ENCODE data around the gene SLITRK3.

The SLITRK3 gene

GRCh38 chr3:165195640-165196576 is at the start of gene SLITRK3:
SLITRK3 (minus strand) TSS chr3:165196384; CDS start chr3:165190830, 5,554 bp downstream.
- in situ Hi-C loops (cut with HindIII; ENCODE audit: low sequenced_read_pairs), result no loop called here

- in situ Hi-C loops (cut with HindIII; ENCODE audit: low sequenced_read_pairs), result no loop called here
Observed at GRCh38 chr3:165243597-165243996, 47.4 kb upstream of the SLITRK3 start.

DNA sequence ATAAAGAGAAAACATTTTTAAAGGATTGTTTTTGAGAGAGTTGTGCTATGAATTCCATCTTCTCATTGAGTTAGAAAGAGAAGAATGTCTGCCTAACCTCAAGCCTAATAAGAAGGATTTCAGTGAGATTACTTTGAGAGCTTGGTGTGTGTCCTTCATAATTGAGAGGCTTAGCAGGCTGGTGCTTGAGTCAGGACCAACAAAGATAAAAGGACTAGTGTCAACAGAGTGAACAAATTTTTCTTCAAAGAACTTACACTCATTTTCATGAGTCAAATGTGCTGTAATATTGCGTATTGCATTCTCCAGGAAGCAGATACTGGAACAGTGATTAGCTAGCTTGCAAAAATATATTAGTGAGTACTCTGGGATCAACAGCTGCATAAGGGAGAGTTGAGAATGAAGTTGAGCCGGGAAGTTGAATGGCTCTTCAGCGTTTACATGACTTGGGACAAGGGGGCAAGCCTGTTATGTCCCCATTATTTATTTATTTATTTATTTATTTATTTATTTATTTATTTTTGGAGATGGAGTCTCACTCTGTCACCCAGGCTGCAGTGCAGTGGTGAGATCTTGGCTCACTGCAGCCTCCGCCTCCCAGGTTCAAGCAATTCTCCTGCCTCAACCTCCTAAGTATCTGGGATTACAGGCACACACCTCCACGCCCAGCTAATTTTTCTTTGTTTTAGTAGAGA is 37.5 kb upstream of the SLITRK3 start:
- in situ Hi-C loops (cut with HindIII; ENCODE audit: low sequenced_read_pairs), result no loop called here

DNA sequence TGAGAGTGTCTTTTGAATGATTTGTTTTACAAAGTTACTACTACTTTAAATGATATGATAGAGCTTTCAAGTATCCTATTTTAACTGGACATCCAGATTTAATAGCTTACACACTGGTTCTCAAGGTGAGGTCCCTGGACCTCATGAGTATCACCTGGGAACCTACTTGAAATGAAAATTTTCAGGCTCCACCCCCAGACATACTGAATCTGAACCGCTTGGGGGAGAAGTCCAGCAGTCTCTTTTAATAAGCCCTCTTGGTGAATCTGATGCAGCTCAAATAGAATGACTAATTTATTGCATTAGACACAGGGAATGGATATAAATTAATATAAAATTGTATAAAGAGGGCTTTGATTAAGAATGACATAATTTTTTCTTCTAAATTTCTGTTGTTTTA is 29.4 kb upstream of the SLITRK3 start:
- in situ Hi-C loops (cut with HindIII; ENCODE audit: low sequenced_read_pairs), result no loop called here

GRCh38 chr3:165217739-165218138 is 21.6 kb upstream of the SLITRK3 start:
- in situ Hi-C loops (cut with HindIII; ENCODE audit: low sequenced_read_pairs), result no loop called here

- in situ Hi-C loops (cut with HindIII; ENCODE audit: low sequenced_read_pairs), result no loop called here
Observed at GRCh38 chr3:165212580-165212979, 16.4 kb upstream of the SLITRK3 start.

GRCh38 chr3:165211721-165212120 is 15.5 kb upstream of the SLITRK3 start:
- in situ Hi-C loops (cut with HindIII; ENCODE audit: low sequenced_read_pairs), result no loop called here

DNA sequence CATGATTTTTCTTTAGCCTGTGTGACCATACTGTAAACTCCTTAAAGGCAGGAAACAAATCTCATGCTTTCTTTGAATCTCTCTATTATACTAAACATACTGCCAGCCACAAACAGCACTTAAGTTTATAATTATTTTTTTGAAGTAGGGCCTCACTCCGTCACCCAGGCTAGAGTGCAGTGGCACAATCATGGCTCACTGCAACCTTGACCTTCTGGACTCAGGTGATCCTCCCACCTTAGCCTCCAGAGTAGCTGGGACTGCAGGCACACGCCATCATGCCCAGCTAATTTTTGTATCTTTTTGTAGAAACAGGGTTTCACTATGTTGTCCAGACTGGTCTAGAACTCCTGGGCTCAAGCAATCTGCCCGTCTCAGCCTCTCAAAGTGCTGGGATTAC is 14.5 kb upstream of the SLITRK3 start:
- in situ Hi-C loops (cut with HindIII; ENCODE audit: low sequenced_read_pairs), result no loop called here

- in situ Hi-C loops (cut with HindIII; ENCODE audit: low sequenced_read_pairs), result no loop called here
Observed at GRCh38 chr3:165210132-165210531, 13.9 kb upstream of the SLITRK3 start.

DNA sequence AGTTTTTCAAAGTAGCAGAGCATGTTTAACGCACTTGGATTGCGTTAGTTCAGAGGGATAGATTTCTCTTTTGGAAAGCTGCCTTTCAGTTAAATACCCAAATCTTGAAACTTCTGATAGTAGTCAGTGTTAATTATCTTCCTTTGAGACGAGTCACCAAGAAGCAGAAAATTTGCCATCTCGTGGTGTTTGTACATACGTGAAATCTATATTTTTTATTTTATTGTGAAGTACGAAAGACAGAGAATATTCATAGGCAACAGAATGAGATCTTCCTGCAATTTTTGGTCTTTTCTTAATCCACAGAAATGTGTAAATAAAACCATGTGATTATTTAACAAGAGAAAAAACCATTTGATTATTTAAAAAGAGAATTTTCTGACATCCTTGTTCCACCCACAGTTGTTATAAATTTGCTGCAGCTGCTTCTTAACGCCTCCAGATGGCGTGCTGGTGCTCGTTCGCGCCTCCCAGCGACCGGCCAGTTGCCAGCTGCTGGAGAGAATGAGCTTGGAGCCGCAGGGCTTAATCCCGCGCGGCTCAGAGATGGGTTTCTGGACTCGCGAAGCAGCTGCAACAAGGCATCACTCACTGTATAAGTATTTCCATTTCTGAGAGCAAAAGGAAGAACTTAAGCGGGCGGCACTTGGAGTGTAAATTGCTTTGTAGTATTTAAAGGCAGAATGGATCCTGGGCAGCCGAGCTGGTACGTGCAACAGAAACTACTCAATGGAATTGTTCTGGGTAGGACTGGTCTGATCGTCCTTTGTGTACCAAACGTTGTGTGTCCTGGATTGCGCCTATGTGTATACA is 10.5 kb upstream of the SLITRK3 start:
- in situ Hi-C loops (cut with HindIII; ENCODE audit: low sequenced_read_pairs), result no loop called here

GRCh38 chr3:165204445-165204844 is 8.3 kb upstream of the SLITRK3 start:
- in situ Hi-C loops (cut with HindIII; ENCODE audit: low sequenced_read_pairs), result no loop called here

DNA sequence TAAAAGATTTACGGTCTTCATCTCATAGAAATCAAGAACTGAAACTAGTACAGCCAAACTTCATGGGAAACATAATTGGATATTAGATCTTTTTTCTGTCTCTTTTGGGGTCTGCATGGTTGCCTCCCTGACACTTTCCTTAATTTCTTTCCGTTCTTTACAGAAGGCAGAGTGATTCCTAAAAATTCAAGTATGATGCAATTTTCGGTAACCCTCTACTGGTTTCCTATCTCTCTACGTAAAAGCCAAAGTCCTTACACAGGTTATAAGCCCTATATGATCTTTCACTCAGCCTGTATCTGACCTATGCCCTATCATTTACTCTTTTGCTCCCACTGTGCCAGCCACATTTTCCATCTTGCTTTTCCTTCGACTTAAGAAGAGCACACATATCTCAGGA is 6.8 kb upstream of the SLITRK3 start:
- in situ Hi-C loops (cut with HindIII; ENCODE audit: low sequenced_read_pairs), result no loop called here

- in situ Hi-C loops (cut with HindIII; ENCODE audit: low sequenced_read_pairs), result no loop called here
Observed at GRCh38 chr3:165201964-165202363, 5.8 kb upstream of the SLITRK3 start.

GRCh38 chr3:165197481-165197800 is 1.3 kb upstream of the SLITRK3 start:
- in situ Hi-C loops (cut with HindIII; ENCODE audit: low sequenced_read_pairs), result no loop called here

DNA sequence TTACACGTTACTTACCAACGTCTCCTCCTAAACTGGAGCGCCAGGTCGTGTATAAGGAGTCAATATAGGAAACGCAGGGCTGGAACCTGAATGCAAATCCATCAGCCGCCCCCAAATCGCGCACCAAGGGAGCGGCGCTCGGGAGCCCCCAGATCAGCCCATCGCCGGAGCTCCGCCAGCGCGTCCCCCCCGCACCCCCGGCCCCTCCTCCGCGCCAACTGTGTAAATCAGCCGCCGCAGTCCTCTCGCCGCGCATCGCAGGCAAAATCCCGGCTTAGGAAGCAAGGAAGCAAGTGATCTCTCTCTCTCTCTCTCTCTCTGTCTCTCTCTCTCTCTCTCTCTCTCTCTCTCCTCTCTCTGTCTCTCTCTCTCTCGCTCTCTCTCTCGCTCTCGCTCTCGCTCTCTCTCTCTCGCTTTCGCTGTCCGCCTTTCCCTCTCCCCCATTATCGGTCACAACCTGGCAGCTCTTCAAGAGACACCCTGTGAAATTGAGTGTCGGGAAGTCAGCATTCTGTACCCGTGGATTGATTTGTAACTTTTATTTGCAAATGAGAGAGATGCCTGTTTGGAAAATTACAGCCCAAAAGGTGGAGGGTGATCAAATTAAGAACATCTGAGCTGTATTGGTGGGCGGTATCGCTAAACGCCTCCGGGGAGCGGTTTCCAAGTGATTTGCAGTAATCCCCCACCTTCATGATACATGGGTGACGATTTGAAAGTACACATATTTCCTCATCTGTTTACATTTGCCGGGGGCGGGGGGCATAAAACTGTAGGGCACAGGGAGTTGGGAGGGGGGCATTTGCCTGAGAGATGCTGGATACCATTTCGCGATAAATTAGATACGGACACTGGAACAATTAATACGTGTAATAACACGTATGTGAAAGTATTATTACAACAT is 645 bp upstream of the SLITRK3 start:
- in situ Hi-C loops (cut with HindIII; ENCODE audit: low sequenced_read_pairs), result no loop called here

GRCh38 chr3:165195241-165195639 is 944 bp downstream of the SLITRK3 start:
- in situ Hi-C loops (cut with HindIII; ENCODE audit: low sequenced_read_pairs), result no loop called here

DNA sequence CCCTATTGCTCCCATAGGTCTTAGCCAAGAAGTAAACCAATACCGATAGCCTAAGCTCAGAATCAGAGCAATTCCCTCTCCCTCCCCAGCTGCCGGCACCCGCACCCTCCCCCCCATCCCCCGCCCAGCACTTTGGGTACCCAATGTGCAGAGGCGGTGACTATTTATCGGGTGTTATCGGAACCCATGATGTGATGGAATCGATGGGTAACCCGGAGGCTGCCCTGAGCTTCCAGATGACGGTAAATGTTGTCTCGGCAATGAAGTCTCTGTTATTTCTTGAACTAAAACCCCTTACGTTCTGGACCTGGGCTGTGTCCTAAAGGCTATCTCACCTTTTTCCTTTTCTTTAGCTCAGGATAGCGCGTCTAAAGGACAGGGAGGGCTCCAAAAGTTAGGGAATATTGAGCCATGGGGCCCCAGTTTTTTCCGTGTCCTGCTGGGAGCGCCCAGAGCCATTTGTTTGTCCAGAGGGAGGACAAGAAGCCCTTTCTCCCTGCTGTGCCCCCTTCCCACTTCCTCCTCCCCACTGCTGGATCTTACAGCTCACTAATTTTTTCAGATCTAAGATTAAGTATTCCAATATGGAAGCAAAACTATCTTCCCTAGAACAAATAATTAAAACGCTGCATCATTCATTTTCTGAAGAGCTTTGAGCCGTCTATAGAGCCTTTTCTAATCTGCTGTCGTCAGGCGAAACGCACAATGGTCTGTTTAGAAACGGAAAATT is 1.5 kb downstream of the SLITRK3 start:
- in situ Hi-C loops (cut with HindIII; ENCODE audit: low sequenced_read_pairs), result no loop called here

- in situ Hi-C loops (cut with HindIII; ENCODE audit: low sequenced_read_pairs), result no loop called here
Observed at GRCh38 chr3:165193366-165194254, 2.6 kb downstream of the SLITRK3 start.
